ENCODE results near the gene INTS1.

INTS1 gene

GRCh38 chr7:1494866-1495563 lies 9.2 kb downstream of the INTS1 start:
- DNase-seq (ENCODE audit: insufficient read length, low spot score) = no peak
- TF ChIP-seq CTCF (IDR thresholded peaks at IDR 0.05; ENCODE audit: insufficient read depth, missing control alignments) = no peak
- FAIRE-seq = no peak

DNA sequence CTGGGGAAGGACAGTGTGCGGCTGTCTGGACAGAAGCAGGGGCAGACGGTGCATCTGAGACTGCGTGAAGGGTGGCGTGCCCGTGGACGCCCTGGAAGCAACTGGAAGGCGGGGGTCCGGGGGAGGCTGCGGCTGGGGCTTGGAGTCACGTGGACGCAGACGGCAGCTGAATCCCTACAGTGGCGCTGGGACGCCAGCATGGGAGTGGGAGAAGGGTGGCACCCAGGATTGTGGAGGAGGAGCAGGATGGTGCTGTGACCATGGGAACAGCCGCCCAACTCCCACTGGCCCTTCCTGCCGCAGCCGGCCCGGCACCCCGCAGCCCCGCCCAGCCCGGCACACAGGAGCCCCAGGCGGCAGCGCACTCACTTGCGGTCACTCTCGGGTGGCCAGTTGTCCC lies 9.7 kb downstream of the INTS1 start:
- no peak for TF ChIP-seq CTCF (IDR thresholded peaks at IDR 0.05; ENCODE audit: insufficient read depth, missing control alignments)
- no peak for DNase-seq (ENCODE audit: insufficient read length, low spot score)
- FAIRE-seq = no peak

GRCh38 chr7:1493571-1493970 lies 10.6 kb downstream of the INTS1 start:
- FAIRE-seq = no peak

DNA sequence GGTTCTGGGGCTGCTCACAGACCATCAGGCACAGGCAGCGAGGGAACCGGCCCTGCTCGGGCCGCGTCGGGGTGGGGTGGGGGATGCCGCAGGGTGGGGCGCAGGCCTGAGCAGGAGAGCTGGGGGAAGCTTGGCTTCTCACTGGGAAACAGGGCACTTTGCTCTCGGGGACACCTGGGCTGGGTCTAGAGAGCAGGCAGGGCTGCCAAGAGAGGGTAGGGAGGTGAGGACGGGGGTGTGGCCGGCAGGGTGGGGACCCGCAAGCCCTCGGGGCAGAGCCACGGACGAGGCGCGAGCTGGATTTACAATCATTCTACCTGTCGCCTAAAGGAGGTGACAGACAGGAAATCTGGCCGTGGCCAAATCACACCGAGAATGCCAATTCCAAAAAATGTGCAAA lies 11.1 kb downstream of the INTS1 start:
- TF ChIP-seq CTCF (IDR thresholded peaks at IDR 0.05; ENCODE audit: insufficient read depth, missing control alignments) = no peak
- DNase-seq (ENCODE audit: insufficient read length, low spot score) (no peak), FAIRE-seq (no peak)

More at GRCh38 chr7:1493571-1493970, 10.6 kb downstream of the INTS1 start:
- DNase-seq (ENCODE audit: insufficient read length, low spot score) = no peak
- no peak for TF ChIP-seq CTCF (IDR thresholded peaks at IDR 0.05; ENCODE audit: insufficient read depth, missing control alignments)

- DNase-seq (ENCODE audit: insufficient read length, low spot score) (no peak), FAIRE-seq (no peak)
- TF ChIP-seq CTCF (IDR thresholded peaks at IDR 0.05; ENCODE audit: insufficient read depth, missing control alignments) = no peak
These were observed 11.5 kb downstream of the INTS1 start for GRCh38 chr7:1492640-1493039.

DNA sequence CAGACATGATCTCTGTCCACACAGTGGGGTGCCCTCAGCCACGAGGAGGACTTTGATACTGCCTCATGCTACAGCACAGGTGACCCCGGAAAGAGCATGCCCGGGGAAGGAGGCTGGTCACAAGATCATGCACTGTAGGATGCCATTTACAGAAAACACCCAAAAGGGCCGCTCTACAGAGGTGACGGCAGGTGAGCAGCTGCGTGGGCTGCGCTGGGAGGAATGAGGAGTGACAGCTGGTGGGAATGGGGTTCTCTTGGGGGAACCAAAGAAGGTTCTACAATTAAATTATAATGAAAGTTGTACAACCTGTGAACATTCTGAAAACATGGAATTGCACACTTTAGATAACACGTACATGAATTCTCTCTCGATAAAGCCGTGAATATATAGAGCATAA lies 12.0 kb downstream of the INTS1 start:
- no peak for DNase-seq (ENCODE audit: insufficient read length, low spot score)
- TF ChIP-seq CTCF (IDR thresholded peaks at IDR 0.05; ENCODE audit: insufficient read depth, missing control alignments) = no peak
- FAIRE-seq = no peak

DNA sequence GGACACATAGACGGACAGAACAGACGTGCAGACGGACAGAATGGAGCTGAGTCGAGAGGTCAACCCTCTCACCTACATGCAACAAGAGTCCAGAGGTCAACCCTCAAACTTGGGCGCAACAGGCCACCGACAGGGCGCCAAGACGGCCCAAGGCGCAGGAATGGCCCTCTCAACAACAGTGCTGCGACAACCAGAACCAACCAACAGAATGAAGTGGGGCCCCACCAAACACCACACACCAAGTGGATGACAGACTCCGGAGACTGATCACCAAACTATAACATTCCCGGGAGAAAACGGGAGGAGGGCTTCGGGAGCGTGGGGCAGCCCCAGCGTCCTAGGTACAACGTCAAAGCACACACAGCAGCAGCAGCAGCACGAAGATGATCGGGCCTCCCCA lies 13.4 kb downstream of the INTS1 start:
- FAIRE-seq = no peak
- no peak for TF ChIP-seq CTCF (IDR thresholded peaks at IDR 0.05; ENCODE audit: insufficient read depth, missing control alignments)
- no peak for DNase-seq (ENCODE audit: insufficient read length, low spot score)

Measured in D721Med (cell line).